Heart left ventricle (tissue), 13 donors: ENCODE results near the gene XAF1.

Experiments
- POLR2A ChIP-seq, 2 donors: fragments of 450-650 bp; IDR thresholded peaks; one replicate each; pipeline ENCODE4 v1.6.1; 2017; ENCODE audit warnings: antibody characterized with exemption in 2 of 2, mild to moderate bottlenecking in 2 of 2, moderate library complexity in 2 of 2
- TF ChIP-seq, protein P1 (sequence below), 12 donors: fragments of 200-600 bp; sonication (generic) in 4 of 12; IDR thresholded peaks; one replicate each; pipeline versions ENCODE4 v1.5.0 to v1.8.0; 2018 to 2022; ENCODE audit warnings: antibody characterized with exemption in 12 of 12, mild to moderate bottlenecking in 5 of 12
- donor health status: ischemic (EF 13 %, LVEDD 7.1; RV severe dilation, severe dysfunction).
- donor health status: DM: no; HTN: yes; CAD: no.
- donor health status: DM: no; HTN: no; CAD: no.
- donor health status: ischemic (EF 25% LVEDD 6.9; RV normal size, moderate dysfunction).
- donor health status: ischemic (EF 25% LVEDD 5.7; RV mildly dilated, moderate dysfunction).
- donor health status: ischemic (EF 35%, LVEDD 5.7; RV mildly dilated, moderate dysfunction).
- donor health status: nonischemic (EF 11% LVEDD 7.7; RV severe dilation, severe dysfunction).
- donor health status: DM: yes; HTN: yes; CAD: no.
- donor health status: PGD.
- donor health status: ischemic (EF 29% LVEDD 5.4; RV normal size, mild dysfunction).
- donor health status: nonischemic (EF 23%, LVEDD 6.1; RV moderate dilation, normal function).

DNA sequence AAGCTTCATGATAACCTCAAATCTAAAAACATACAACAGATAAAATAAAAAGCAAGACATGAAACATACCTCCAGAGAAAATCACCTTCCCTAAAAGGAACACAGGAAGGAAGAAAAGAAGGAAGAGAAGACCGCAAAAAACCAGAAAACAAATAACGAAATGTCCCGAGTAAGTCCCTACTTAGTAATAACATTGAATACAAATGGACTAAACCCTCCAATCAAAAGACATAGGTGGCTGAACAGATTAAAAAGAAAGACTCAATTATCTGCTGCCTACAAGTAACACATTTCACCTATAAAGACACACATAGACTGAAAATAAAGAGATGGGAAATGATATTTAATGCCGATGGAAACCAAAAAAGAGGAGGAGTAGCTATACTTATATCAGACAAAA is 26.4 kb downstream of the XAF1 start:
- TF ChIP-seq POLR2A (IDR thresholded peaks at IDR 0.05) = no peak
- TF ChIP-seq, protein P1, sequence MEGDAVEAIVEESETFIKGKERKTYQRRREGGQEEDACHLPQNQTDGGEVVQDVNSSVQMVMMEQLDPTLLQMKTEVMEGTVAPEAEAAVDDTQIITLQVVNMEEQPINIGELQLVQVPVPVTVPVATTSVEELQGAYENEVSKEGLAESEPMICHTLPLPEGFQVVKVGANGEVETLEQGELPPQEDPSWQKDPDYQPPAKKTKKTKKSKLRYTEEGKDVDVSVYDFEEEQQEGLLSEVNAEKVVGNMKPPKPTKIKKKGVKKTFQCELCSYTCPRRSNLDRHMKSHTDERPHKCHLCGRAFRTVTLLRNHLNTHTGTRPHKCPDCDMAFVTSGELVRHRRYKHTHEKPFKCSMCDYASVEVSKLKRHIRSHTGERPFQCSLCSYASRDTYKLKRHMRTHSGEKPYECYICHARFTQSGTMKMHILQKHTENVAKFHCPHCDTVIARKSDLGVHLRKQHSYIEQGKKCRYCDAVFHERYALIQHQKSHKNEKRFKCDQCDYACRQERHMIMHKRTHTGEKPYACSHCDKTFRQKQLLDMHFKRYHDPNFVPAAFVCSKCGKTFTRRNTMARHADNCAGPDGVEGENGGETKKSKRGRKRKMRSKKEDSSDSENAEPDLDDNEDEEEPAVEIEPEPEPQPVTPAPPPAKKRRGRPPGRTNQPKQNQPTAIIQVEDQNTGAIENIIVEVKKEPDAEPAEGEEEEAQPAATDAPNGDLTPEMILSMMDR (IDR thresholded peaks at IDR 0.05) = no peak
